Liver (tissue), 3 donors: Measurements from ENCODE around the gene SPEN.

ENCODE experiments used
- RAD21 ChIP-seq, 2 donors: IDR thresholded peaks; 2 replicates each; pipeline ENCODE4 v1.6.1; 2016; ENCODE audit warnings: antibody characterized with exemption in 2 of 2, mild to moderate bottlenecking in 2 of 2
- SP1 ChIP-seq: IDR thresholded peaks from 2 replicates; pipeline ENCODE4 v1.6.1; 2018; ENCODE audit warnings: antibody characterized with exemption, mild to moderate bottlenecking
- TF ChIP-seq, protein P1 (sequence below): fragments of 150-350 bp; IDR thresholded peaks from 2 replicates; pipeline ENCODE4 v1.5.1; 2017; ENCODE audit warnings: improper control_type of control experiment, low read depth, low read length; ENCODE audit not compliant: missing input control
- donor health status: healthy.
- donor health status: healthy.

DNA sequence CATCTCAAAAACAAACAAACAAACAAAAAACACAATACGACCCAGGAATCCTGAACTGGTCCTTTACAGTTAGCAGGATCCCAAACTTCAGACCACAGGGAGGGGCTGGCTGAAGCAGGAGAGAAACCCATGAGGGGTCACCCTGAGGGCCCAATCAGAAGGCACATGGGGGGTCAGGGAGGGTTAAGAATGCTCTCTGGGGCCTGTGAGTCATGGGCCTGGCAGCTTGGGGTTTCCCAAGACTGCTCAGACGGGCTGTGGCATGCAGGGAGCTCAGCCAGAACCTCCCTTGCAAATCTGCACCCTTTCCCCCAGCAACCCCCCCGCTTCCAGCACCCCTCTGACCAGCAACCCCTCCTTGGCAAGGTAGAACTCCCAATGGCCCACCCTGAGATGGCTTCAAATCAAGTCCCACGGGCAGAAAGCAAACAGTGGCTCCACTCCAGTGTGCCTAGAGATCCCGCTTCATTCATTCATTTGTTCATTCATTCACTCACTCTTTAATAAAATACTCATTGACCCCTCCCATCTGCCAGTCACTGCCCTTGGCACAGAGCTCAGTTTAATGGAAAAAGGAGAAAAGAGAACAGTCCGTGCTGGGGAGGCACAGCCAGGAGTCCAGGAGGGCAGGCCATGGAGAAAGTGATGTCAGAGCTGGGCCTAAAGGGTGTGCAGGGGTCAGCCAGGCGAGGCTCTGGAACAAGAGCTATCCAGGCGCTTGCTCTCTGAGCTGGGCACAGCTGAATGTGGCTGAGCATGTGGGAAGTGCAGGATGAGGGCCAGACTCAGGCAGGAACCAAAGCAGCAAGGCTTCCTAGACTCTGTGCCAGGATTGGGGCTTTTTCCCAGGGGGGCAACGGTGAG is 48.3 kb upstream of the SPEN start:
- TF ChIP-seq, protein P1, sequence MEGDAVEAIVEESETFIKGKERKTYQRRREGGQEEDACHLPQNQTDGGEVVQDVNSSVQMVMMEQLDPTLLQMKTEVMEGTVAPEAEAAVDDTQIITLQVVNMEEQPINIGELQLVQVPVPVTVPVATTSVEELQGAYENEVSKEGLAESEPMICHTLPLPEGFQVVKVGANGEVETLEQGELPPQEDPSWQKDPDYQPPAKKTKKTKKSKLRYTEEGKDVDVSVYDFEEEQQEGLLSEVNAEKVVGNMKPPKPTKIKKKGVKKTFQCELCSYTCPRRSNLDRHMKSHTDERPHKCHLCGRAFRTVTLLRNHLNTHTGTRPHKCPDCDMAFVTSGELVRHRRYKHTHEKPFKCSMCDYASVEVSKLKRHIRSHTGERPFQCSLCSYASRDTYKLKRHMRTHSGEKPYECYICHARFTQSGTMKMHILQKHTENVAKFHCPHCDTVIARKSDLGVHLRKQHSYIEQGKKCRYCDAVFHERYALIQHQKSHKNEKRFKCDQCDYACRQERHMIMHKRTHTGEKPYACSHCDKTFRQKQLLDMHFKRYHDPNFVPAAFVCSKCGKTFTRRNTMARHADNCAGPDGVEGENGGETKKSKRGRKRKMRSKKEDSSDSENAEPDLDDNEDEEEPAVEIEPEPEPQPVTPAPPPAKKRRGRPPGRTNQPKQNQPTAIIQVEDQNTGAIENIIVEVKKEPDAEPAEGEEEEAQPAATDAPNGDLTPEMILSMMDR, result no peak
- TF ChIP-seq SP1, result peak; percentile 99
- TF ChIP-seq RAD21 (IDR thresholded peaks at IDR 0.05), result peak; percentile 35 to 38
